GM19193 (cell line): ENCODE results near the gene HSPA2.

Experiments used
- POLR2A ChIP-seq: IDR thresholded peaks from 4 replicates; pipeline ENCODE4 v1.6.1; 2011; ENCODE audit not compliant: insufficient read depth, insufficient read length; ENCODE audit errors: extremely low read depth

Gene HSPA2

DNA sequence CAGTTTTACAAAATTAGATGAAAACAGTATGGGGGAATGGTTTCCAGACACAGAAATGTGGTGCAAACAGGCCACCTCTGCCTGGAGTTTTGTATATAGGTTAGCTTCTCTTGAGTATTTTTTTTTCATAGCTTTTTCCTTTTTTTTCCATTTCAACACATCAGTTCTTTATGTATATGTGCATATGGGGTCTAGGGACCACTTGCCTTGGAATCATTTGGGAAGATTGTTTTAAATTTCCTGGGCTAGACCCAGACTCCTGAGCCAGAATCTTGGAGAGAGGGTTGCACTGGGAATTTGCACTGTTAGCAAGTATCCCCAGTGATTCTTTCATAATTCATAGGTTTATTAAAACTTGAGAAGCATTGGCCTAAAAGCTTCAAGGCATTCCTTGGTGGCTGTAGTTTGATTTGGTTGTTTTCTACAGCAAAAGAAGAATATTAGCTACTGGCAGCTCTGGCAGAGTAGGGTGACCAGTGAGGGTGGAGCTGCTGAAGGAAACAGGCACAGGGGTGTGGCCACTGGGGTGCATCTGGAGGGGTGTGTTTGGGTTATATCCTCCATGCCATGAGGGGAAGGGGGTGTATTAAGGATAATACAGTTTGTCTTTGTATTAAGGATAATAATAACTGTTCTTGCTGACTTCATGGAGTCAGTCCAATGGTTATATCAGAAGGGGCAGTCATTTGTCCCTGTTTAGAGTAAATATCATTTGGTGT is 32.0 kb downstream of the HSPA2 start:
- no peak for TF ChIP-seq POLR2A

DNA sequence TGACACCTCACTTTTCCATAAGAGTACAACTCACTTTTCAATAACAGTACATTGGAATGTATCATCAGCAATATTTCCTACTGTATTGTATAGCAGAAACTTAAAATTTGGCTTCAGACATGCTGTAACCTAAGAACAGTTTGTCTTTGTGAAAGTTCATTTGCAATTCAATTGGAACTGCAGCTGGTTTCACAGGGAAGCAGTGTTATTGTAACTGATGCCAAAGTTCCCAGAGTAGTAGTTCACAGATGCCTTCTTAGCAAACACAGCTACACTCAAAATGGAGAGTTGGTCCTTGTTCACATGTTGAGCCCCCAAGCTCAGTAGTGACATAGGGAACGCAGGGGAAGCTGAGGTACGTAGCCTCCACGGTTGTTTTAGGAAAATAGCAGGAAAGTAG is 32.6 kb downstream of the HSPA2 start:
- no peak for TF ChIP-seq POLR2A

DNA sequence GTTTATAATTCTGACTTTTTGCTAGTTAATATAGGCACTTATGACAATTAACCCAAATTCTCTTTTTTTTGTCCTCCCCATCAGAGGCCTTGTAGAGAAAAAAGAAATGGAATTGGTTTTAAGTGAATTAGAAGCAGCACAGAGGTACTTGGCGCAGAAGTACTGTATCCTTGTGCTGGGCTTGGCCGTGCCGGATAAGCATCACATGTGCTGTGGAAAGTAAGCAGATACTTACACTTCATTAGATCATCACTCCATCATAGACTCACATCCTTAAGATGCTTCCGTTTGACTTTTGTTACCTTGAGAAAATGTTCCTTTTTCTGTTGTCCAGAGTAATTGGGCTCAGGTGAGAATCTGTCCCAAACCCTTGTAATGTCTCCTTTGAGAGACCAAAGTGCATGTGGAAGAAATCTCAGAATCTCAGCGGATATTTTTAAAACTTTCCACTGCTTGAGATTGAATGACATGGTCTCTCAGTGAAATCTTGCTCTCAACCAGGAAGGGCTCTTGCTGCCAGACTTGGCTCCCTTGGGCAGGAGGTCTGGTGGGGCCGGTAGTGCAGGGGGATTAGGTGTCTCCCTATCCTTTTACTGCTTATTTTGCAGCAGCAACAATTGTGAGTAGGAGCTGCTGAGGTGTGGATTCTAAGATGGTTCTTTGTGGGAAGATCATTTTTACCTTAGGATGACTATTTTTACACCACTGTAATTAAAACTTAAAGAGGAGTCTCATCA is 34.0 kb downstream of the HSPA2 start:
- TF ChIP-seq POLR2A, result no peak

DNA sequence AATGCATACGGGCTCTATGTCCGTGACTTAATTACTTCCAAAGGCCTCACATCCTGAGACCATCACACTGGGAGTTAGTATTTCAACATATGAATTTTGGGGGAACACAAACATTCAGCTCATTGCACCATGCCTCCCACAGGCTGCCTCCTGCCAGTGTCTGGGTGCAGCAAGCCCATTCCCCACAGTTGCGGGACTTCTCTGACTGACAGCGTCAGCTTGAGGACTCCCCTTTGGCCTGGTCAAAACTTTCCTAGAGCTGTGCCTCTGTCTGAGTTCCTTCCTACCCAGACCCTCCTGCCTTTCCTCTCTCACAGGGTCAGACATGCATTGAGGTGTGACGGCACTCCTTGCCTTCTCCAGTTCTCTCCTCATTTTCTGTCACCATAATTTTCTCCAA is 36.7 kb downstream of the HSPA2 start:
- no peak for TF ChIP-seq POLR2A

DNA sequence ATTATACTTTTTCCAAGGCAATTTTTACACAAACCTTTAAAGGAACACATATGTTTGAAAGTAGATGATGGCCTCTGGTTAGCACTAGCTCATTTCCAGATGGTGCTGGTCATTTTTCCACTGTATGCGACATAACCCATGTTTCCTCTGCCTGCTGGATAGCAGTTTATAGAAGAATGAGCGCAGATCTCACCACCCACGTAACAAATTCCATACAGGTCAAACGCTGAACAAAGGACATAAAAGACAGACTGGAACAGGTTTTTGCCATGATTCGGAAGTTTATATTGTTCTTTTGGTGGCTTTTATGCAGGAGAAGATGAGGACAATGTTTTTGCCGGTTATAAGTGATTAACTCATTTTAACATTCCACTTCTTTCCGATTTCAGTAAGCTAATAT is 39.9 kb downstream of the HSPA2 start:
- TF ChIP-seq POLR2A, result no peak

DNA sequence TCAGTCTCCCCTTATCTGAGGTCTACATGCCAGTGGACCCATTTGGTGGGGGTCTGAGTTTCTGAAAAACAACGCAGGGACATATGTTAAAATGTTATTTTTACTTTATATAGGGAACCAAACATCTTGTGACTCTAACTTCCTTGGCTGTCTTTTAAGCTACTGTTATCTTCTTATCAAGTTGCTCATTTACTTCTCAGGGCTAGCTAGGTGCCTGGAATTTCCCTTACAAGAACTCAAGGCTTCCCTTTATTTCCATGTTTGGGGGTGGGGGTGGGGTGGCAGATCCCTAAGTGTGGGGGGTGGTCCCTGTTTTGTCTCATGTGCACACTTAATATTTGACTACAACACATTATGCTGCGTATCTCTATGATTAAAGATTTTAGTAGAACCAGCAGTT is 40.8 kb downstream of the HSPA2 start:
- TF ChIP-seq POLR2A, result no peak

DNA sequence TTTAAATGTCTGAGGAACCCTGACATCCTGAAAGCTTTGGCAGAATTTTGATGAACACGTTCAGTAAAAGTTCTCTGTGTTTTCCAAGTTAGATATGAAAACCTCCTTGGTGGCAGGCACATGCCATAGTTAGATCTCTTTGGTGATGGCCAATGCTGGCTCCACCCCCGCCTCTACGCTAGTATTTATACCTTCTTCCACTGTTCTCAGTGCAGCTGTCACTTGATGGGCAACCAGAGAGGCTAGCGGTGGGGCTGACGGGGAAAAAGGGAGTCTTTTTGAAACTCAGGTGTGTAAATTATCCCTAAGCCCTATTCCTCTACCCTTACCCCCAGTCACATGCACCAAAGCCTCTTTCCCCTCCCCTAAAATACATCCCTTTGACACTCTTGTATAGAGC is 41.3 kb downstream of the HSPA2 start:
- no peak for TF ChIP-seq POLR2A

DNA sequence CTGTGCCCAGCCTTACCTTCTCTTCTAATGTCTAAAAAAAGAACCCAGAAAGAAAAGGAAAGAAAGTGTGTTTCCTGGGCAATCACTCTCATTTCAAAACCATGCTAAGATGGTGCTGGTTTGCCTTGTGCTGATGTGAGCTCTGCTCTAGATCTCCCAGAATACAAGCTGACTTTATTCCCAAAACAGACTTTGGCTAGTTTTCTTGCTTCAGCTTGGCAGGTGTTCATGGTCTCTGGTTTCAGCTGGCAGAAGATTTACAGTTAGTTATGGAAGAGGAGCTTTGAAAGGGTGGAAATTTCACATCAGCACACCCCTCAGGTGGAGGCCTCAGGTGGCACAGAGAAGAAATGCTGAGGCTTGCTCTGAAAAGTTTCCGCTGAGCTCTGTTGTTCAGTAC is 43.6 kb downstream of the HSPA2 start:
- TF ChIP-seq POLR2A, result no peak

DNA sequence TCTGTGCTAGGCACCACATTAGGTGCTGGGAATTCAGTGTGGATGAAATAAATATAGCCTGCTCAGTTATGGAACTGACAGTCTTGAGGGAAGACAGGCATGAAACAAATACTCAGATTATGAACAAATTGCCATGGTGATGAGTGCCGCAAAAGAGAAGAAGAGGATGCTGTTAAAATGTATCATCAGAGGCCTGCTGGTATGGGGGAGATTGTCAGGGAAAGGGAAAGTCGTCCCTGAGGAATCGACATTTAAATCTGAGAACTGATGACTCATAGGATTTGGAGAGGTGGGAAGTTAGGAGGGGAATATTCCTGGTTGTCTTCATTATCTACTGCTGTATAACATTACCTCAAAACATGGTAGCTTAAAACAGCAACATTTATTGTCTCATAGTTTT is 51.3 kb downstream of the HSPA2 start:
- TF ChIP-seq POLR2A, result no peak
